Activated CD4-positive, alpha-beta T cell treated with anti-CD3 and anti-CD28 coated beads for 48 hours (primary cell): ENCODE measurements around the gene TSPAN32.
"Not testable (repeated sequence)": the region's sequence is repeated elsewhere in the genome, so short reads cannot be mapped to it uniquely, and the experiment has no call there.

ENCODE experiments used
- DNase-seq: peaks from one replicate; pipeline ENCODE4 v3.0.0-alpha.2; 2020

The TSPAN32 gene

DNA sequence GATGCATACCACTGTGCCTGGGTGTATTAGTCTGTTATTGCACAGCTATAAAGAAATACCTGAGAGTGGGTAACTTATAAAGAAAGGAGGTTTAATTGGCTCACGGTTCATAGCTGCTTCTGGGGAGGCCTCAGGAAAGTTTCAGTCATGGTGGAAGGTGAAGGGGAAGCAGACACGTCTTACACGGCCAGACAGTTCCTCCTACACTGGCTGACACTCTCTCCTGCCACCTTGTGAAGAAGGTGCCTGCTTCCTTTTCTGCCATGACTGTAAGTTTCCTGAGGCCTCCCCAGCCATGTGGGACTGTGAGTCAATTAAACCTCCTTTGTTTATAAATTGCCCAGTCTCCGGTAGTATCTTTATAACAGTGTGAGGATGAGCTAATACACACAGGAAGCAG lies 41.7 kb downstream of the TSPAN32 start:
- DNase-seq, result no peak

GRCh38 chr11:2345050-2345449 lies 43.2 kb downstream of the TSPAN32 start:
- DNase-seq, result no peak

DNA sequence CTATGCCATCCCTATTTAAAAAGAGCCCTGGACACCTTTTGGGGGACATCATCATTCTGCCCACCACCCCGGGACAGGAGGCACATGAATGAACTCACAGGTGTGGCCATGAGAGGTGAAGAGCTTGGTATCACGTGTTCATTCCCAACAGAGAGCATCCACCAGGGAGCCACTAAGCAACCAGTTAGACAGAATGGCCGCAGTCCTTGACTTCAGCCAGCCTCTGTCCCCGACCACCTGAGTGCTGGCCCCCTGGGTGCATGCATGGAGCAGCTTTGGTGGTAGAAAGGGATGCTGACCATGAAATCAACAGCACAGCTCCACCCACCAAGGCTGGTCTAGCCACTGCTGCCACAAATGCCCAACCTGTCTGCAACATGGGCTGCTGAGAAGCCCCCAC lies 44.2 kb downstream of the TSPAN32 start:
- no peak for DNase-seq

DNA sequence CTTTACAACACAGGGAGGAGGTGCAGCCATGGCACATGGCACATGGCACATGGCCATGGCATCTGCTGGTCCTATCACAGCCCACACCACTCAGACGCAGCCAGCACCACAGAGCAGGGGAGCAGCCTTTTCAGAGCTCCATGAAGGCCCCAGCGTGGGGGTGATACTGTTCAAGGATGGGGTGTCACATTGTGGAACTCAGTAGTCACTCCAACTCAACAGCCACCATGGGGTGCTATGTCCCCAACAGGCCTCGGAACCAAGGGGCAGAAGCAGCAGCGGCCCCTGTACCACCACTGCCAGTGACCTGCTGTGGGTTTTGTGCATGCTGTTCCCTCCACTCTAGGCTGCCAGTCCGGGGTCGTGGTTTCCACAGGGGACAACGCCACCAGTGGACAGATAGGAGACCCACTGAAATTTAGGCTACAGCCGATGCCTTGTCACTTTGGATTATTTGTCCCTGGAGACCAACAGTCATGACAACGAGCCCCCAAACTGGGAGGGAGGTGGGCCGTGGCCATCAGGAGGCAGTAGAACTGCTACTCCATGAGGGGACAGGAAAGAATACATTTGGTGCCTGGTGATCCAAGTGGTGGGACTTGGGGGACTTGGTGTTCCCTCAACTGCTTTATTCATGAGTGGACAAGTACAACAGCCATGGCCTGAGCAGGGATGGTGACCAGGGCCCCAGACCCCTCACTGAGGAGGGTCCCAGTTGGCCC lies 44.9 kb downstream of the TSPAN32 start:
- no peak for DNase-seq

DNA sequence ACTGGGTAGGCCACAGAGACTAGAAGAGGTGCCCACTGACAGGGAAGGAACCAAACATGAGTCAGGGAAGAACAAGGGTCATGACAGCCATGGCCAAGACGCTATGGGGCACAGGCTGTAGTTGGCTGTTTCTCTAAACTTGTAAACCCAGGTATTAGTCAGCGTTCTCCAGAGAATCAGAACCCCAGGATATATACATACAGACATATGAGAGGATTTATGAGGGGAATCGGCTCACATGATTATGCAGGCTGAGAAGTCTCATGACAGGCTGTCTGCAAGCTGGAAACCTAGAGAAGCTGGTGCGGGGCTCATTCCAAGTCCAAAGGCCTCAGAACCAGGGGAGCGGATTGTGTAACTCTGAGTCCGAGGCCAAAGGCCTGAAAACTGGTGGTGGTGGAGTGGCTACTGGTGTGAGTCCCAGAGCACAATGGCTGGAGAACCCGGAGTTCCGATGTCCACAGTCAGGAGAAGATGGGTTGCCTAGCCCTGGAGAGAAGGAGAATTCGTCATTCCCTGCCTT lies 45.6 kb downstream of the TSPAN32 start:
- no peak for DNase-seq

DNA sequence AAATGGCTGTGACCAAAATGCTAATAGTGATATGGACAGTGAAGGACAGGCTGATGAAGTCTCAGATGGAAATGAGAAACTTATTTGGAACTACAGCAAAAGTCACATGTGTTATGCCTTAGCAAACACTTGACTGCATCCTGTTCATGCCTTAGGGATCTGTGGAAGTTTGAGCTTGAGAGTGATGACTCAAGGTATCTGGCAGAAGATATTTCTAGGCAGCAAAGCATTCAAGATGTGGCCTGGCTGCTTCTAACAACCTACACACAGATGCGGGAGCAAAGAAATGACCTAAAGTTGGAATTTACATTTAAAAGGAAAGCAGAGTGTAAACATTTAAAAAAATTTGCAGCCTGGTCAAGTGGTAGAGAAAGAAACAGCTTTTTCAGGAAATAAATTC lies 47.2 kb downstream of the TSPAN32 start:
- no peak for DNase-seq

DNA sequence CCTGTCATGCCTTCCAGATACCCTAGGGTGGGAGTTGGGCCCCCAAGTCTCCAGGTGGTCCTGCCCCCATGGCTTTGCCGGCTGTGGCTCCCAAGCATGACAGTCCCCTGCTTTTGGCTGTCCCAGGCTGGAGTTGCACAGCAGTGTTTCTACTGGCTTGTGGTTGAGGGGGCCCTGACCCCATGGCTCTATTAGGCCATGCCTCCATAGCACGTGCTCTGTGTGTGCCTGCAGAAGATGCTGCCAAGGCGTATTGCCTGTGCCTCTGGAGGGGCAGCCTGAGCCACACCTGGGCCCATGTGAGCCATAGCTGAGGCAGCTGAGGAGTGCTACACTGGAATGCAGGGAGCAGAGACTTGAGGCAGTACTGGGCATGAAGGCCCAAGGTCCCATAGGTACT lies 49.9 kb downstream of the TSPAN32 start:
- no peak for DNase-seq

DNA sequence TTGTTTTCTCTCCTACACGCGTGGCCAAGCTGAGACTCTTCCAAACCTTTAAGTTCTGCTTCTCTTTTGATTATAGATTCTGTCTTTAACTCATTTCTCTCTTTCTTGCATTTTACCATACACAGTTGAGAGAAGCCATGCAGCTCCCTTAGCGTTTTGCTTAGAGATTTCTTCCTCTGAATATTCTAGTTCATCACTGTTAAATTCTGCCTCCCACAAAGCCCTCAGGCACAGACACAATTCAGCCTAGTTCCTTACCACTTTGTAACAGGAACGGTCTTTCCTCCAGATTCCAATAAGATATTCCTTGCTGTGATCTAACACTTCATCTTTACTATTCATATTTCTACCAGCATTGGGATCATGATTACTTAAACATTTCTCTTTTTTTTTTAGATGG lies 50.6 kb downstream of the TSPAN32 start:
- DNase-seq, result no peak

DNA sequence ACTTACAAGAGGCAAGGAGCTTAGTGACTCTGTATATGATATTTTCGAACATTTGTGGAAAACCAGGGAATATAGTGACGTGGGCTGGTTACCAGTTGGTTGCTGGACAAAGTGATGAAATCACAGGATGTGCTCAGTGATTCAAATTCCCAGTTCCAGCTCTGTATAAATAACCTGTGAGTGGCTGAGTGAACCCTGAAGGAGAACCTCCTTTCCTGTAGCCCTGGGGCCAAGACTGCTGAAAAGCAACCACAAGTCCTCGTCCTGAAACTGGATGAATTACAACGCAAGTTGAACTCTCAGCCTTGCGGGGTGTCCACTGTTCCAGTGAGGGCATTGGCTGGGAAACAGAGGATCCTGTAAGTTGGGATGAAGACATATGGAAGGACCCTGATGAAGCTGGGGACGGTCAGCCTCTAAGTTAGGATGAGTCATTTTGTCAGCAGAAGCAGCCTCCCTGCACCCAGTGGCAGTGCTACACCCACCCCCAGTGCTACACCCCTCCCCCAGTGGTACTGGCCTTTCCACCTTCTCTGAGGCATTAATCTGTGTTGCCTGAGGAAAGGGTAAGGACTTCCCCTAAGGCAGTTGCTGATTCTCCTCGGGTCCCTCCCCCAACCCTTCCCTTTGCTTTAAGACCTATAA lies 53.3 kb downstream of the TSPAN32 start:
- DNase-seq, result no peak

GRCh38 chr11:2357246-2357645 lies 55.4 kb downstream of the TSPAN32 start:
- no peak for DNase-seq

- DNase-seq, result not testable (repeated sequence)
Measured at GRCh38 chr11:2357651-2358050, 55.8 kb downstream of the TSPAN32 start.

- DNase-seq, result no peak
Measured at GRCh38 chr11:2358754-2359442, 57.1 kb downstream of the TSPAN32 start.

GRCh38 chr11:2359557-2359956 lies 57.7 kb downstream of the TSPAN32 start:
- DNase-seq, result no peak

DNA sequence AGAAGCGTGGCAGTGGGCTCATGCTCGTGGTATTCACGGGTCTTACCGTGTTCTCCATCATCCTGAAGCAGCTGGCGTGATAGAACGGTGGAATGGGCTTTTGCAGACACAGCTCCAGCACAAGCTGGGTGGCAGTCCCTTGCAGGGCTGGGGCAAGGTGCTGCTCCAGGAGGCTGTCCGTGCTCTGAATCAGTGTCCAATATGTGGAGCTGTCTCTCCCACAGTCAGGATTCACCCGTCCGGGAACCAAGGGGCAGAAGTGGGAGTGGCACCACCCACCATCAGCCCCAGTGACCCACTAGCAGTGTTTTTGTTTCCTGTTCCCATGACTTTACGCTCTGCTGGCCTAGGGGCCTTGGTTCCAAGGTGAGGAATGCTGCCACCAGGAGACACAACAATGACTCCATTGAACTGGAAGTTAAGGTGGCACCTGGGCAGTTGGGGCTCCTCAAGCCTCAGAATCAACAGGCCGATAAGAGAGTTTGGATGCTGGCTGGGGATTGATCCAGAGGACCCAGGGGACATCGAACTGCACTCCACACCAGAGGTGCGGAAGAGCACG lies 58.3 kb downstream of the TSPAN32 start:
- DNase-seq, result no peak

DNA sequence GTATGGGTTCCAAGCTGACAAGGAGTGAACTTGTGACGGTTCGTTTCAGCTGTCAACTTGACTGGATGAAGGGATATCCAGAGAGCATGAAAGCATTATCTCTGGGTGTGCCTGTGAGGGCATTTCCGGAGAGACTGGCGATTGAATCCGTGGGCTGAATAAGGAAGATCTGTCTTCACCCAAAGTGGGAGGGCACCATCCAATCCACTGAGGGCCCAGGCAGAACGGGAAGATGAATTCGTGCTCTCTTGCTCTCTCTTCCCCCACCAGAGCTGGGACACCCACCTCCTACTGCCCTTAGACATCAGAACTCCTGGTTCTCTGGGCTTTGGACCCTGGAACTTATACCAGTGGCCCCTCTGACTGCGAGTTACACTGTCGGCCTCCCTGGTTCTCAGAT lies 59.8 kb downstream of the TSPAN32 start:
- DNase-seq, result no peak

DNA sequence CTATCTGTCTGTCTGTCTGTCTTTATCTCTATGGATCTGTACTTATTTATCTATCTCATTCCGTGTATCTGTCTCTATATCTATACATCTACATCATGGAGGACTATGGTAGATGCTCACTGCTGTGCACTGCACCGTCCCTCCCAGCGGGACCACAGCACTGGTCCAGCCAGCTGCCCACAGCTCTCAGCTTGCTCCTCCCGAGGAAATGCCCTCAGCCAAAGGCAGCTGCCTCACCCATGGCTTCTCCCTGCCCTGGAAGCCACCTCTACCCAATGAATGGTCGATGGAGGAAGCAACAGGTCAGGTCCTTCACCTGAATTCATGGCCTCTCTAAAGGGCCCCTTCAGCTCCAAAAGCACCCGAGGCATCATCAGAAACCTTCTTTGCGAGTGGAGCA lies 60.6 kb downstream of the TSPAN32 start:
- no peak for DNase-seq

- no peak for DNase-seq
Measured at GRCh38 chr11:2363130-2363529, 61.3 kb downstream of the TSPAN32 start.

DNA sequence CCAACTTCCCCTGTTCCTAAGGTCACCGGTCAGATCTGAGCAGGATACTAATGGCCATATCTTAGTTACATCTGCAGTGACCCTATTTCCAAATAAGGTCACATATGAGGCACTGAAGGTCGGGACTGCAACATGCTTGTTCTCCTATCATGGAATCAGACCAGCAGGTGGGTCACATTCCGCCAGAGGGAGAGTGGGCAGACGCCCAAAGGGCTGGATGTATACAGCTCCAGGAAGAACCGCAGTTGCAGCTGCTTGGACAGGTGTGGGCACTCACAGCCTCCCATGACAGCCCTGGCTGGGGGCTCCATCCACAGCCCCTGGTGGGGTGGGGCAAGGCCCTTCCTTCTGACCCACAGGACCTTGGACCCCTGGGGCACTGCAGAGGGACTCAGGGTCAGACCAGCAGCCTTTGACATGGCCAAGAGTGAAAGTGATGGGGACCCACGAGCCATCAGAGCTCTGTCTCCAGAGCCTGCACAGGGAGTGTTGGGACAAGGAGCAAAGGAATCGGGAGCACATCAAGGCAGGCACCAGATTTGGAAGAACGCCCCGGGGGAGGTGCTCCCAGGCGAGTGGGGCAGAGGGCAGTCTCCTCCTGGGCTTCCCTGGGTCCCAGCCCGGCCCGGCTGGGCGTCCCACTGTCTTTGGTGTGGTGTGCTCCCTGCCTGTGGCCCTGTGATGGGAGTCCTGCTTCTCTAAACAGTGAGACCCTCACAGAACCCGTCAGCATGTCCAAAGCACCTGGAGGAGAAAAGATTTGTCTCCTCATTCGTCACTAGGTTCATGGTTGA lies 62.0 kb downstream of the TSPAN32 start:
- no peak for DNase-seq

DNA sequence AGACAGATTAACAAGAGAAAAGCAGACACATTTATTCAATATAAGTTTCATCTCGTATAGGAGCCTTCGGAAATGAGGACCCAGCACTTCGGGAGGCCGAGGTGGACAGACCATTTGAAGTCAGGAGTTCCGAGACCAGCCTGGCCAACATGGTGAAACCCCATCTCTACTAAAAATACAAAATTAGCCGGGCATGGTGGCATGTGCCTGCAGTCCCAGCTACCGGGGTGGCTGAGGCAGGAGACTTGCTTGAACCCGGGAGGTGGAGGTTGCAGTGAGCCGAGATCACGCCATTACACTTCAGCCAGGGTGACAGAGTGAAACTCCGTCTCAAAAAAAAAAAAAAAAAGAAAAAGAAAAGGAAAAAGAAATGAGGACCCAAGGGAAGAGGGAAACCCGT lies 62.6 kb downstream of the TSPAN32 start:
- not testable (repeated sequence) for DNase-seq

DNA sequence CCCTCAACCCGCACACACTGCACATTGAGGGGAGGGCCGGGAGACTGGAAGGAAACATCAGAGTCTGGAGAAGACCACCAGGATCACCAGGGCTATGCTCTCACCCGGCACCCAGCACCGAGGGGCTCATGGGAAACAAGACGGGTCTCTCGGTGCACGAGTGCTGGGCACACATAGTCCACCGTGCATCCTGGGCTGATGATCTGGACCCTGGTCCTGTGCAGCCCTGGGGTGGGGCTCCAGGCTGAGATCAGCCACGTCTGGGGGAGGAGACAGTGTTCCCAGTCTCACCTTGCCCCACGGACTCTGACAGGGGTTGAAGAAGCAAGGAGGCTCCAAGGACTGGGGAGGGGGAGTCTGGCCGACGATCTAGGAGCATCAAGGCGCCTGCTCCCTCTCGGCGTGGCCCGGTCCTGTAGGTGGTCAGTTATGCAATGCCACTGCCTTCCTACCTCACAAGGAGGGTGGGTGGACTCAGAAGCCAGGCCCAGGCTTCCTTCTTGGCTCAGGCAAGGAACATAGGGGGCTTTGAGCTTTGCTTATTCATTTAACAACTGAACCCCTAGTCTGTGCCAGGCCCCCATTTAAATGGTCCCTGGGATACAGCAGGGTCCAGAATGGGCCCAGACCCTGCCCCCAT lies 63.9 kb downstream of the TSPAN32 start:
- no peak for DNase-seq

DNA sequence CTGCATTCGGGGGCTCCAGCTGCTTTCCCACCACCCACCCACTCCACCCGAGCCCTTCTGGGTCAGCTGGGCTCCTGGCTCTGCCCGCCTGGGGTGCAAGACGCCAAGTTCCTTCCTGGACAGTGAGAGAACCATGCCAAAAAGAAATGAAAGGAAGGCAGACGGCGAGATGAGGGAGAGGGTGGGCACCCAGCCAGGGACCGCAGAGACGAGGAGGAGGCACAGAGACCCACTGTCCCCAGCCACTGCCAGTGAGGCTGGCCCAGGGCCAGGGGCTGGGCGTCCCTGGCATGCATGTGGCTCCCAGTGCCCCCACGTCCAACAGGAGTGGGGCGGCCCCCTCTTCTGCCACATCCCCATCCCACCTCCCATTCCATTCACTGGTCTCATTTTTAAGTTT lies 64.5 kb downstream of the TSPAN32 start:
- no peak for DNase-seq

- no peak for DNase-seq
Measured at GRCh38 chr11:2366733-2367132, 64.9 kb downstream of the TSPAN32 start.
